HG02759 (cell line): ENCODE data around the gene KRTAP6-1.

Experiments
- ATAC-seq: cut with Tn5 transposase; IDR thresholded peaks from one replicate; pipeline ENCODE4 v1.9.1; 2021; ENCODE audit warnings: mild to moderate bottlenecking, moderate library complexity; ENCODE audit not compliant: unreplicated experiment

Gene KRTAP6-1

GRCh38 chr21:30613836-30614235, at the start of gene KRTAP6-1:
TSS of gene KRTAP6-1 (minus strand) at chr21:30613930. CDS start at chr21:30613904, 26 bp downstream.
- no peak for ATAC-seq

GRCh38 chr21:30652891-30653290, 39.2 kb upstream of the KRTAP6-1 start:
- ATAC-seq, result no peak

GRCh38 chr21:30646904-30647414, 33.2 kb upstream of the KRTAP6-1 start:
- no peak for ATAC-seq

GRCh38 chr21:30642564-30642963, 28.8 kb upstream of the KRTAP6-1 start, which contains the start of gene KRTAP20-3:
TSS of gene KRTAP20-3 (plus strand) at chr21:30642864.
- no peak for ATAC-seq

GRCh38 chr21:30638686-30639085, 25.0 kb upstream of the KRTAP6-1 start:
- no peak for ATAC-seq

DNA sequence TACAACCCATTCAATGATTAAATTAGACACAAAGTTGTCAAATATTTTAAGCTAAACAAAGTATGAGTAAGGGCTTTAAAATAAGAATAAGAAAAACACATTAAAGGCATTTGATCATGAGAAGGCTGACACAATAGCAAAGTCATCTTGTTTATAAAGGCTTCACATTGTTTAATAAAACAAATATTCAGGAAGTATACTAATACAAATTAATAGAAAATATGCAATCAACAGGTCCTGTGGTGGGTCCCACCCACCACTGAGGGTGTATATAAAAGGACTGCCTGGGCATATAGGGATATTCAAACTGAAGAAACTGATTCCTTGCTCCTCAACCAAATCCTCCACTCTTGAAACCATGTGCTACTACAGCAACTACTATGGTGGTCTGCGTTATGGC, 21.2 kb upstream of the KRTAP6-1 start, which contains the start of gene KRTAP20-2:
TSS of gene KRTAP20-2 (plus strand) at position 301 of the 400 bp plus-strand sequence. CDS start at position 359, 58 bp downstream.
- ATAC-seq, result no peak

- no peak for ATAC-seq
Measured at GRCh38 chr21:30629200-30629599, 15.5 kb upstream of the KRTAP6-1 start.

DNA sequence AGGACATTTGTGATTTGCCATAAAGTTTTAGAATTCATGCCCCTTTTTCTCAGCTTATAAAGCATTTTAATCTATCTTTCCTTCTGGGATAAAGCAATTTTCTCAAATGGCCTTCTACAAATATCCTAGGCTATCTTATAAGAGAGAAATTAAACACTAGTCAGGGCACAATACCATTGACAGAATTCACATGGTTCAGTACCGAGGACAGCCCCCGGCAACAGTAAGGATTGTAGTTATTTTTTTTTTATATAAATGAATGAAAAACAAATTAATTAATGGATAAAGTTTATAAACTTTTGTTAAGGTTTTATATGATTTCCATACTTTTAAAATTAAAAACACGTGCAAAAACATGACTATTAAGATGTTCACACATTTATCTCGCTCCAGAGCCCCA, 14.4 kb upstream of the KRTAP6-1 start:
- no peak for ATAC-seq

GRCh38 chr21:30625449-30626165, 11.9 kb upstream of the KRTAP6-1 start:
- no peak for ATAC-seq

GRCh38 chr21:30623362-30623761, 9.6 kb upstream of the KRTAP6-1 start:
- ATAC-seq, result no peak

DNA sequence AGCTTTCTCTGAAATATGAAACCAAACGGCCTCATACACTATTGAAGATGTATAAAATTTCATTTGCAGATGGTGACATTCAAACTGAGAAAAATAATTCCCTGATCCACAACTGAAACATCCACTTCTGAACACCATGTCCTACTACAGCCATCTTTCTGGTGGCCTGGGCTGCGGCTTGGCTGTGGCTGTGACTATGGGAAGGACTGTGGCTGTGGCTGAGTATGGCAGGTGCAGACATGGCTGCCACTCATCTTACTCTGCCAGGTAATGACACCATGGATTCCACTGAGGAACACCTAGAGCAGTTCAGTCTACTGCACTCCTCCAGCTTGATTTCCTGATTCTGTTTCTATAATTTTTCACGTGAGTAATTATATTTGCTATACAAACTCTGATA, 6.8 kb upstream of the KRTAP6-1 start, which contains the start of gene KRTAP20-4:
TSS of gene KRTAP20-4 (plus strand) at position 106 of the 400 bp plus-strand sequence.
- no peak for ATAC-seq

GRCh38 chr21:30620080-30620479, 6.3 kb upstream of the KRTAP6-1 start:
- ATAC-seq, result no peak

GRCh38 chr21:30616125-30616524, 2.4 kb upstream of the KRTAP6-1 start, which contains the start of gene KRTAP20-1:
TSS of gene KRTAP20-1 (plus strand) at chr21:30616425. CDS start at chr21:30616455, 30 bp downstream.
- ATAC-seq, result no peak

- no peak for ATAC-seq
Measured at GRCh38 chr21:30615199-30615598, 1.5 kb upstream of the KRTAP6-1 start.

DNA sequence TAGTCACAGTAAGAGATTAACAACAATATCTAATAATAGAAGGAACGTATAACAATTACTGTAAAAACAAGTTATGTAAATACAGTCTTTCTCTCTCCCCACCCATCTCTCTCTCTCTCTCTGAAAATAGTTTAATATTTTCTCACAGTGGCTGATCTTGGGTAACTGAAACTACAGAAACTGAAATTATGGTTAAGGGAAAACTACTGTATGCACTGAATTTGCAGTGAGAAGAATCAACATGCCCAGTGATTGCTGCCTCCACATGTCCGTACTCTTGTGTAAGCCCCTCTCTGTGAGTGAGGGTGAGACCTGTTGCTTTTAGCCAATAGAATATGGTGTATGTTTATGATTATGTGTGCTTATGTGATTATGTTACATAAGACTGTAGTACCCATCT, 1.6 kb downstream of the KRTAP6-1 start:
- no peak for ATAC-seq

DNA sequence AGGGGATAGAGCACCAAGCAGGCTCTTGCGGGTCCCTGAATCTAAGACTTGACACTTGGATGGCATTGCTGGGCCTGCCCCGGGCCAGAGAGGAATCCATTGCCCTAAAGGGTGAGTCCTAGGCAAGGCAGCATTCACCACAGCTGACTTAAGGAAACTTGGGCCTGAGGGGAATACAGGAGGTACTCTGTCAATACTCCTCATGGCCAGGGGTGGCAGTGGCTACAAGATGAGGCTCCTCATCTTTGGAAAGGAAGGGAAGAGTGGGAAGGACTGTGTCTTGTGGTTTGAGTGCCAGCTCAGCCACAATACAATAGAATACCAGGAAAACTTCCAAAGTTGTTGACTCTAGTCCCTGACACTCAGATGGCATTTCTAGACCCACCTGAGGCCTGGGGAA, 7.8 kb downstream of the KRTAP6-1 start:
- ATAC-seq, result no peak

DNA sequence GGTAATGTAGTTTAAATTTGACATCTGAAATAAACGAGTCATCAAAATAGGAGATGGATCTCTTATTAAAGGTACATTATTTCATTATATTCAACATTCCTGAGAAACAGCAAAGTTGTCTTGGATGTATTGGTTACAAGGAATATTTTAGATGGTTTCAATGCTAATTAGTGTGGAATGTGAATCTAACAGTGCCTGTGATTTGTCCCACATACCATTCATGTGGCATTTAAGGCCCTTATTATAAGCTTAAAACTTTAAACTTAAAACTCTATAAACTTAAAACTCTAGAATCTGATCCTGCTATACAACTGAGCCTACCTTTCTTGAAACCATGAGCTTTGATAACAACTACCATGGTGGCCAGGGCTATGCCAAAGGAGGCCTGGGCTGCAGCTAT, 12.9 kb downstream of the KRTAP6-1 start, which contains the start of gene KRTAP22-1:
TSS of gene KRTAP22-1 (plus strand) at position 301 of the 400 bp plus-strand sequence.
- no peak for ATAC-seq

DNA sequence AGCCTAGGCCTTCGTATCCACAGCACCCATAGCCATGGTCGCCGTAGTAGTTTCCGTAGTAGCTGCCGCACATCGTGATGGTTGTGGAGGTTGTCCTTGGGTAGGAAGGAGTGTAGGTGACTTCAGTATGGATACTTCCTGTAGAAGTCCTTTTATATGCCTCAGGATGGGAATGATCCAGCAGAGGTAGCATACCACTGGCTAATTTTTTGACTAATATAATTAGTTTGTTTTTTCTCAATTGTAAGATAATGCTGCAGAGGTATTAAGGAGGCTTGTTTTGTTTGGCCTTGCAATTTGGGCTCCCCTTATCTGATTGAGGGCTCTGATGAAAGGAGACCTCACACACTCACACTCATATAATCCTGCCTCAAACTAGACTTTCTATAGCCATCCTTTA, 14.9 kb downstream of the KRTAP6-1 start, which contains the start of gene KRTAP6-2:
TSS of gene KRTAP6-2 (minus strand) at position 101 of the 400 bp plus-strand sequence. CDS start at position 73, 28 bp downstream.
- ATAC-seq, result no peak

DNA sequence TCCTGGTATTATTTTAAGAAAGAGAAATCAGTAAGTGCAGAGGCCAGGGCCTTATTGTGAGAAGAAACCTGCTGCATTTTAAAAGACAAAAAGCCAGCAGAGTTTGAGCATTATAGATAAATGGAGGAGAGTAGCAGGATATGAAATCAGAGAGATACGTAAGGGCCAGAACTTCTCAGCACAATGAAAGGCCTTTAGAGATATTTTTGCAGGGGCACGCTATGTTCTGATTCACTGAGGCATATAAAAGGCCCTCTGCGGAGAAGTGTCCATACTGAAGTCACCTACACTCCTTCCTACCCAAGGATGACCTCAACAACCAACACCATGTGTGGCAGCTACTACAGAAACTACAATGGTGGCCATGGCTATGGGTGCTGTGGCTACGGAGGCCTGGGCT, 21.6 kb downstream of the KRTAP6-1 start, which contains the start of gene KRTAP6-3:
TSS of gene KRTAP6-3 (plus strand) at position 301 of the 400 bp plus-strand sequence. CDS start at position 307, 6 bp downstream.
- ATAC-seq, result no peak

GRCh38 chr21:30590297-30590696, 23.4 kb downstream of the KRTAP6-1 start, which contains the start of gene KRTAP22-2:
TSS of gene KRTAP22-2 (minus strand) at chr21:30590397.
- no peak for ATAC-seq

DNA sequence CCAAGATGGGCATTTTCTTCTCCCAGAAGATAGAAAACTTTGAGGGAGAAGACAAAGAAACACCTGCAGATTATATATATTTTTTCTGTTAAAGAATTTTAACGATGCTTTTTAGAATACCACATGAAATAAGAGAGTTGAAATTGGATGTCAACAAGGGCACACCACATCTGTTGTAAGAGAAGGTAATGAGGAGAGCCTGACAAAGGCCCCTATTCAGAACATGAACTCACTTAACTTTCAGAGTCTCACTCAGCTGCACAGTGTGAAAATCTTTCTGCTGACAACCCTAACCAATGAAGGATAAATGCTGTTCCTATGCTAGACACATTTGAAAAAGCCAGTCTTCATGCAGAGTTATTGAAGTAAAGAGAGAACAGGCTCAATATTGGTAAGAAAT, 30.9 kb downstream of the KRTAP6-1 start:
- ATAC-seq, result no peak

GRCh38 chr21:30580132-30580531, 33.6 kb downstream of the KRTAP6-1 start:
- no peak for ATAC-seq
